ENCODE measurements around the gene SYNM. TPM values are rescaled to one million over a fixed set of nuclear protein-coding genes. Genes with fewer than 3 reads are reported as not detected.
A peak's percentile ranks its signal among the peaks of the same experiment; 100 is the strongest.
"Not testable (repeated sequence)": the region's sequence is repeated elsewhere in the genome, so short reads cannot be mapped to it uniquely, and the experiment has no call there.

SYNM gene
- total RNA-seq, 4 donors from 2014 or later, result 98.3 to 414 (median 158) TPM

DNA sequence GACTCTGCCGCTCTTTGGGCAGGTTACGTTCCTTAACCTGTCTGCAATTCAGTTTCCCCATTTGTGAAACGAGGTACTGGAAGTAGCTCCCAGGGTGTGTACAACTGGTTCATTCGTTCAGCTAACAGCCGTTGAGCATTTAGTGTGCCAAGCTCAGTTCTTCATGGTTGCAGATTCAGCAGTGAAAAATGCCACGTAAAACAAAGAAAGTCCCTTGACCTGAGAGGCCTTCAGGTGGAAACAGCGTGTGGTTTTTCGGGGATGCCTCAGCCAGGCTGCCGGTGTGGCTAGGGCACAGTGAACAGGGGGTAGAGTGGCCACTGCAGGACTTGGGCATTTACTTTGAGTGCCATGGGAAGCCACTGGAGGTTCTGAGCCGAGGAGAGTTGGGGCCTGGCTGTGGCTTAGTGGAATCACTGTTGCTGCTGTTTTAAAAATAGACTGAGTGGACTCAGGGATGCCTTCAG is 4.7 kb downstream of the SYNM start:
- 62 to 67% methylated on average over 3 to 10 of the region's 10 CpGs for WGBS, 2 donors (ENCODE audit: low coverage in 1 of 2)
- Histone ChIP-seq H3K4me3 (peak overlapping the region in 3 of 4 donors; percentile 50 to 63 (median 51)), H3K9me3 (no peaks in the 10 kb centered on the region), H3K27ac (peak overlapping the region; percentile 41 to 92 (median 90)), H3K4me1 (peaks cover 0 to 33% (median 7%) of the 10 kb centered on the region in 4 donors), H3K27me3 (peaks cover 25% of the 10 kb centered on the region), H3K36me3 (no peaks in the 10 kb centered on the region)
- no peak for DNase-seq
- intact Hi-C loops (cut with DNase I; ENCODE audit: low total_unique reads), result loop anchor here (5.0 kb wide), 1 partner anchor 63 kb away; no protein-coding TSS in a partner anchor
- in situ Hi-C loops (cut with MboI; ENCODE audit: low pct_ligation_motif_present in 1 of 4, low pct_unique_long_range_greater_than_20kb in 1 of 4, low sequenced_read_pairs in 3 of 4), result loop anchor here in 1 of 4 donors (10.0 kb wide), 1 partner anchor 95 kb away; no protein-coding TSS in a partner anchor
- TF ChIP-seq POLR2A (IDR thresholded peaks at IDR 0.05) (no peak), POLR2AphosphoS5 (IDR thresholded peaks at IDR 0.05) (peak in 1 of 3 donors; percentile 13)

DNA sequence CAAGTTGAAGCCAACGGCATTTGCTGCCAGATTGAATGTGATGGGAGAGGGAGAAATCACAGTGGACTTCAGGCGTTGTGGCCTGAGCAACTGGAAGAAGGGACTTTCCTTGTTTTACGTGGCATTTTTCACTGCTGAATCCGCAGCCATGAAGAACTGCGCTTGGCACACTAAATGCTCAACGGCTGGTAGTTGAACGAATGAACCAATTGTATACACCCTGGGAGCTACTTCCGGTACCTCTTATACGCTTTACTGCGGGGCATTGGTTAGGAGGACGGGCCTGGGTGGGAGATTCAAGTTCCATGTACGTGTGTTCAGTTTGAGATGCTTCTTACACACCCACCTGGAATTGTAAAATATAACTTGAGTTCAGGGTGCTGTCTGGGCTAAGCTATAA is 5.2 kb downstream of the SYNM start:
- in situ Hi-C loops (cut with MboI; ENCODE audit: low pct_ligation_motif_present in 1 of 4, low pct_unique_long_range_greater_than_20kb in 1 of 4, low sequenced_read_pairs in 3 of 4), result no loop called here

DNA sequence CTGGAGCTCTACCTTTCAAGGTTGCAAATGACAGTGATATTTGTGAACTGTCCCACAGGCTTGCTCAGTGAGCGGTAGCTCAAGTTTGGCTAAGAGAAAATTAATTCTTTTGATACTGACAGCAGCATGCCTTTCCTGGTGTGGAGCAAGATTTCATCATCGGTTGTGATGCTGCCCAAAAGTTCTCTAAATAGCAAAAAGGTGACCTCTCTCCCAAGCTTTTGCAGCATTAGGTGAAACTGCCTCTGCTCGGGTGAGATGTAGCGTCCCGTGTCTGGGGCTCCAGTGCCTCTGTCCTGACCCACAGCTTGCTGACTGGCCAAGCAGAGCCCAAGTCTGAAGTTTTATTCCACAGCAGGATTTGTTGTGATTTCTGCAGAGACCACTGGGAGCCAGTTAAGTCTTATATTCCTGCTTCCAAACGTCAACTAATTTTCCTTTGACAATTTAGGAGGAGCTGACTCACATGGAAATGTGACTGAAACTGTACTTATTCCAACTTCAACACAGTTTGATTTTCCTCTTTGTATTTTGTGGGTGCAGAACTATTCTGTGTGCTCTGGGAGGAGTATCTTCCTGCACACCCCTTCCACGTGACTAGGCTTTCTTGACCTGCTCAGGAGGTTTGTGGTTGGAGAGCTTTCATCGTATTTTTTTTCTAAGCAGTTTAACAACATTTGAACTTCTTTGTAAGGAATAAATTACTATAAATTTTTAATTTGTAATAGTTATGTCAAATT is 5.9 kb downstream of the SYNM start:
- TF ChIP-seq POLR2AphosphoS5 (IDR thresholded peaks at IDR 0.05) (no peak), POLR2A (IDR thresholded peaks at IDR 0.05) (no peak), EP300 (IDR thresholded peaks at IDR 0.05; ENCODE audit: low read depth) (no peak)
- TF ChIP-seq, protein P1, sequence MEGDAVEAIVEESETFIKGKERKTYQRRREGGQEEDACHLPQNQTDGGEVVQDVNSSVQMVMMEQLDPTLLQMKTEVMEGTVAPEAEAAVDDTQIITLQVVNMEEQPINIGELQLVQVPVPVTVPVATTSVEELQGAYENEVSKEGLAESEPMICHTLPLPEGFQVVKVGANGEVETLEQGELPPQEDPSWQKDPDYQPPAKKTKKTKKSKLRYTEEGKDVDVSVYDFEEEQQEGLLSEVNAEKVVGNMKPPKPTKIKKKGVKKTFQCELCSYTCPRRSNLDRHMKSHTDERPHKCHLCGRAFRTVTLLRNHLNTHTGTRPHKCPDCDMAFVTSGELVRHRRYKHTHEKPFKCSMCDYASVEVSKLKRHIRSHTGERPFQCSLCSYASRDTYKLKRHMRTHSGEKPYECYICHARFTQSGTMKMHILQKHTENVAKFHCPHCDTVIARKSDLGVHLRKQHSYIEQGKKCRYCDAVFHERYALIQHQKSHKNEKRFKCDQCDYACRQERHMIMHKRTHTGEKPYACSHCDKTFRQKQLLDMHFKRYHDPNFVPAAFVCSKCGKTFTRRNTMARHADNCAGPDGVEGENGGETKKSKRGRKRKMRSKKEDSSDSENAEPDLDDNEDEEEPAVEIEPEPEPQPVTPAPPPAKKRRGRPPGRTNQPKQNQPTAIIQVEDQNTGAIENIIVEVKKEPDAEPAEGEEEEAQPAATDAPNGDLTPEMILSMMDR (IDR thresholded peaks at IDR 0.05), result no peak
- Histone ChIP-seq H3K27ac (peak overlapping the region; percentile 41 to 92 (median 90)), H3K4me3 (no peak overlapping the region)

More for the DNA sequence above, 5.2 kb downstream of the SYNM start:
- TF ChIP-seq, protein P1 (IDR thresholded peaks at IDR 0.05), result no peak
- peak in 1 of 3 donors; percentile 13 for TF ChIP-seq POLR2AphosphoS5 (IDR thresholded peaks at IDR 0.05)
- WGBS, 2 donors (ENCODE audit: low coverage in 1 of 2), result 78 to 100% methylated on average over 2 to 12 of the region's 12 CpGs
- Histone ChIP-seq H3K36me3 (no peaks in the 10 kb centered on the region), H3K9me3 (no peaks in the 10 kb centered on the region), H3K27ac (peak overlapping the region; percentile 41 to 92 (median 90)), H3K4me3 (peak overlapping the region in 2 of 4 donors; percentile 51 to 63), H3K27me3 (peaks cover 23% of the 10 kb centered on the region), H3K4me1 (peaks cover 0 to 31% (median 7%) of the 10 kb centered on the region in 4 donors)
- no peak for DNase-seq
- intact Hi-C loops (cut with DNase I; ENCODE audit: low total_unique reads), result no loop called here

DNA sequence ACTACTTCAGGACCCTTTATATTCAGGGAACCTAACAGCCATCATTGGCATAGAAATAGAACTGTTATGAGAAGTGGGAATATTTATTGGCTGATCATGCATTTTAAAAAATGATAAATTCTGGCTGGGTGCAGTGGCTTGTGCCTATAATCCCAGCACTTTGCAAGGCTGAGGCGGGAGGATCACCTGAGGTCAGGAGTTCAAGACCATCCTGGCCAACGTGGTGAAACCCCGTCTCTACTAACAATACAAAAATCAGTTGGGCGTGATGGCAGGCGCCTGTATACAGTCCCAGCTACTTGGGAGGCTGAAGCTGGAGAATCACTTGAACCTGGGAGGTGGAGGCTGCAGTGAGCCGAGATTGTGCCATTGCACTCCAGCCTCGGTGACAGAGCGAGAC is 6.8 kb downstream of the SYNM start:
- H3K9me3 ChIP-seq; in situ Hi-C loops (cut with MboI; ENCODE audit: low pct_ligation_motif_present in 1 of 4, low pct_unique_long_range_greater_than_20kb in 1 of 4, low sequenced_read_pairs in 3 of 4); H3K36me3 ChIP-seq; intact Hi-C loops (cut with DNase I; ENCODE audit: low total_unique reads); H3K4me3 ChIP-seq; DNase-seq: not testable (repeated sequence)
- WGBS, 2 donors (ENCODE audit: low coverage in 1 of 2), result 78 to 85% methylated on average over 3 to 8 of the region's 8 CpGs
- H3K4me1 ChIP-seq, result peaks cover 0 to 28% (median 3%) of the 10 kb centered on the region in 4 donors
- peak overlapping the region; percentile 27 to 92 (median 90) for H3K27ac ChIP-seq
- H3K27me3 ChIP-seq, result peaks cover 10% of the 10 kb centered on the region

More for the DNA sequence above, 5.9 kb downstream of the SYNM start:
- intact Hi-C loops (cut with DNase I; ENCODE audit: low total_unique reads), result no loop called here
- Histone ChIP-seq H3K27me3 (peaks cover 19% of the 10 kb centered on the region), H3K9me3 (no peaks in the 10 kb centered on the region), H3K36me3 (no peaks in the 10 kb centered on the region), H3K4me1 (peaks cover 0 to 29% (median 5%) of the 10 kb centered on the region in 4 donors)
- in situ Hi-C loops (cut with MboI; ENCODE audit: low pct_ligation_motif_present in 1 of 4, low pct_unique_long_range_greater_than_20kb in 1 of 4, low sequenced_read_pairs in 3 of 4), result no loop called here
- WGBS, 2 donors (ENCODE audit: low coverage in 1 of 2), result 54 to 61% methylated on average over 8 of the region's 8 CpGs
- no peak for DNase-seq

DNA sequence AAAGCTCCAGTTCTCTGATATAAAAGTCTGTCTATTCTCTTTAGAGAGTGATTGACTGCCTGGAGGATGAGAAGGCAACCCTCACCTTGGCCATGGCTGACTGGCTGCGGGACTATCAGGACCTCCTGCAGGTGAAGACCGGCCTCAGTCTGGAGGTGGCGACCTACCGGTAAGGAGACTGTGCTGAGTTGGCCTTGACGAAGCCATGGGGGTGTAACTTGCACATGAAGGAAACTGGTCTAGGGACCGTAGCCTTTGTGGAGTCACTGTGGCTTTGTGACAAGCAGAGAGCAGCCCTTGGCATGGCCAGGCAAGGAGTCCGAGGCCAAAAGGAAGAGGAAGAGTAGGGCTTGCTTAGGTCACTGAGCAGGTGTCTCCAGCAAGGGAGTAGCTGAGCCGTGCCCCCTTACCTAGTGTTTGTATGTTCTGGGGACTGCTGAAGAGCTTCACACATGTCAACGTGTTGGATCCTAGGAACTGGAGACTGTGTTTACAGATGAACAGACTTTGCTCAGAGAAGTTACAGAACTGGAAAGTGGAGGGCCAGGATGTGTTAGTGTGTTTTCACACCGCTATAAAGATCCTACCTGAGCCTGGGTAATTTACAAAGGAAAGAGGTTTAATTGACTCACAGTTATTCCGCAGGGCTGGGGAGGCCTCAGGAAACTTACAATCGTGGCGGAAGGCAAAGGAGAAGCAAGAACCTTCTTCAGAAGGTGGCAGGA is 8.8 kb downstream of the SYNM start:
- DNase-seq, result no peak
- TF ChIP-seq POLR2A (IDR thresholded peaks at IDR 0.05) (no peak), POLR2AphosphoS5 (IDR thresholded peaks at IDR 0.05) (peak in 1 of 3 donors; percentile 10)
- 85 to 91% methylated on average over 6 to 13 of the region's 13 CpGs for WGBS, 2 donors (ENCODE audit: low coverage in 1 of 2)
- no peaks in the 10 kb centered on the region for H3K27me3 ChIP-seq
- no peaks in the 10 kb centered on the region for H3K9me3 ChIP-seq
- H3K27ac ChIP-seq, result peak overlapping the region; percentile 56 to 92 (median 90)
- H3K36me3 ChIP-seq, result no peaks in the 10 kb centered on the region
- peaks cover 0 to 33% (median 6%) of the 10 kb centered on the region in 4 donors for H3K4me1 ChIP-seq
- in situ Hi-C loops (cut with MboI; ENCODE audit: low pct_ligation_motif_present in 1 of 4, low pct_unique_long_range_greater_than_20kb in 1 of 4, low sequenced_read_pairs in 3 of 4), result no loop called here
- no peak overlapping the region for H3K4me3 ChIP-seq
- intact Hi-C loops (cut with DNase I; ENCODE audit: low total_unique reads), result no loop called here
